Measurements from ENCODE around the gene IL17F. TPM values are rescaled to one million over a fixed set of nuclear protein-coding genes. Genes with fewer than 3 reads are reported as not detected.

The IL17F gene
- total and polyA plus RNA-seq, 7 experiments from 2014 or later: 0.48 TPM; not detected in 6

DNA sequence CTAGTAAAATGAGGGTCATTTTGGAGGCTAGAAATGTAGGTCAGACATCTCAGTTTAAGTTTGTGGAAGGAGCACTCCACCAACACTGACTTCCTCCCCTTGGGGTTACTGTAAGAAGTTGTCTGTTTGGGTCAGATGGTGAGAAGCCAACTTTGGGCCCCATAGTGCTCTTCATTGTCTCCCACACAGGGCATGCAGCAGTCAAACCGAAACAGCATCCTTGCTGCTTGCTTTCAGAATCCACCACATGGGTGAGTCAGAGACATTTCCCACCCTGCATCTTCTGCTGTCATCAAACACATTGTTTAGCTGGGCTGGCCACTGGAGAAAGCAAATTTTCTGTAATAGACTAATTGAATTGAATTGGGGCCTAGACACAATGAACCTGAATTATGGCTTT lies 16.8 kb downstream of the IL17F start:
- Mint-ChIP-seq H3K4me1 (peaks cover 0 to 42% (median 3%) of the 10 kb centered on the region in 7 donors), H3K27ac (peak overlapping the region in 1 of 9 donors; percentile 60), H3K27me3 (peaks cover 0 to 50% (median 3%) of the 10 kb centered on the region in 5 donors), H3K9me3 (no peaks in the 10 kb centered on the region), H3K36me3 (peaks cover 0 to 4% (median 0%) of the 10 kb centered on the region in 5 donors), H3K4me3 (peak overlapping the region in 1 of 10 donors; percentile 31)
- Histone ChIP-seq H3K27me3 (ENCODE audit: control insufficient read depth in 2 of 2, insufficient read depth in 2 of 2, low read length in 2 of 2) (peaks cover 0 to 4% of the 10 kb centered on the region in 2 donors), H3K4me3 (ENCODE audit: low read length) (no peak overlapping the region), H3K36me3 (ENCODE audit: control insufficient read depth in 2 of 3, insufficient read depth in 3 of 3, low read length in 3 of 3) (no peaks in the 10 kb centered on the region), H3K4me1 (ENCODE audit: control insufficient read depth in 2 of 2, insufficient read depth in 2 of 2, low read length in 2 of 2) (peaks cover 0 to 4% of the 10 kb centered on the region in 2 donors), H3K9me3 (ENCODE audit: control insufficient read depth in 2 of 3, low read length in 3 of 3) (no peaks in the 10 kb centered on the region), H3K27ac (ENCODE audit: low read depth, low read length) (no peak overlapping the region)
- intact Hi-C loops (cut with micrococcal nuclease): loop anchor here in 1 of 2 donors (2.0 to 5.0 kb wide), 2 partner anchors 65 to 165 kb away; no protein-coding TSS in a partner anchor
- DNase-seq (peak in 1 of 9 donors; percentile 68), ATAC-seq (no peak)
- POLR2A ChIA-PET: no interaction called here
- CTCF ChIA-PET: no interaction called here

DNA sequence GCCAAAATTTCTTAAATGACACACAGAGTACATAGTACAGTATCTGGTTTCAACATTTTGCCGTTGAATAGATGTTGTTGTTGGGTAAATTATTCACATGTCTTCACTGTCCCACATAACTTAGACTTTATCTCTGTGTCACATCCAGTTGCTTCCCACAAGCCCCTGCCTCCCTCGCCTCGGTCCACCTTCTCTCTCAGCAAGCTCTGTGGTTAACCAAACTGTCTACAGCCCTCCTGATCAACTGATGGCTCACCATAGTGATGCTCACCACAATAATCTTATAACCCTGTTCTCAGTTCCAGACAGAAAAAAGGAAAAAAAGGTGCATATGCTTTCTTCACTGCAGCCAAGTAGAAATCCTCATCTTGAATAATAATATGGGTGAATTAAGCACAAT lies 23.0 kb downstream of the IL17F start:
- no peak overlapping the region for H3K4me3 ChIP-seq (ENCODE audit: low read length)
- peaks cover 0 to 54% (median 3%) of the 10 kb centered on the region in 5 donors for H3K27me3 Mint-ChIP-seq
- no peaks in the 10 kb centered on the region for H3K27me3 ChIP-seq (ENCODE audit: control insufficient read depth in 2 of 2, insufficient read depth in 2 of 2, low read length in 2 of 2)
- peak overlapping the region in 1 of 10 donors; percentile 13 for H3K4me3 Mint-ChIP-seq
- no peaks in the 10 kb centered on the region for H3K36me3 Mint-ChIP-seq
- H3K4me1 ChIP-seq (ENCODE audit: control insufficient read depth in 2 of 2, insufficient read depth in 2 of 2, low read length in 2 of 2): no peaks in the 10 kb centered on the region
- ChIA-PET POLR2A (no interaction called here), CTCF (no interaction called here)
- H3K9me3 Mint-ChIP-seq: no peaks in the 10 kb centered on the region
- peaks cover 0 to 13% (median 6%) of the 10 kb centered on the region in 7 donors for H3K4me1 Mint-ChIP-seq
- H3K9me3 ChIP-seq (ENCODE audit: control insufficient read depth in 2 of 3, low read length in 3 of 3): no peaks in the 10 kb centered on the region
- intact Hi-C loops (cut with micrococcal nuclease): no loop called here
- H3K27ac Mint-ChIP-seq: no peak overlapping the region
- no peak overlapping the region for H3K27ac ChIP-seq (ENCODE audit: low read depth, low read length)
- no peaks in the 10 kb centered on the region for H3K36me3 ChIP-seq (ENCODE audit: control insufficient read depth in 2 of 3, insufficient read depth in 3 of 3, low read length in 3 of 3)
- ATAC-seq (peak; percentile 20), DNase-seq (peak in 1 of 9 donors; percentile 48)

DNA sequence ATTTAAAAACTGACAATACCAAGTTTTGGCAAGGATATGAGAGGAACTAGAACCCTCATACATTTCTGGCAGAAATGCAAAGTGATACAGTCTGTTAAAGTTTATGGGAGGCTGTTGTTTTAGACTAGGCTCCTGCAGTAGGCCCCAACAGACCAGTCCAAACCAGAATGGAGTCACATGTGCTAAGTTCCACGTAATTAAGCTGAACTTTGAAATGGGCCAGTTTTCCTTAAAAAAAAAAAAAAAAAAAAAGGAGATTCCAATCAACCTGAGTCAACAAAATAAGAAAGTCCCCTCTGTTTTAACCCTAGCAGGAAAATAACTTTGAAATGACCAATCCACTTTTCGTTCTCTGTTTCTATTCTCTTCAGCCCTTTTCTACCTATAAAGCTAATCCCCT lies 26.5 kb downstream of the IL17F start:
- H3K4me3 Mint-ChIP-seq: no peak overlapping the region
- H3K27me3 Mint-ChIP-seq: peaks cover 0 to 34% (median under 1%) of the 10 kb centered on the region in 5 donors
- Histone ChIP-seq H3K9me3 (ENCODE audit: control insufficient read depth in 2 of 3, low read length in 3 of 3) (no peaks in the 10 kb centered on the region), H3K36me3 (ENCODE audit: control insufficient read depth in 2 of 3, insufficient read depth in 3 of 3, low read length in 3 of 3) (no peaks in the 10 kb centered on the region), H3K4me3 (ENCODE audit: low read length) (no peak overlapping the region), H3K4me1 (ENCODE audit: control insufficient read depth in 2 of 2, insufficient read depth in 2 of 2, low read length in 2 of 2) (no peaks in the 10 kb centered on the region), H3K27me3 (ENCODE audit: control insufficient read depth in 2 of 2, insufficient read depth in 2 of 2, low read length in 2 of 2) (no peaks in the 10 kb centered on the region), H3K27ac (ENCODE audit: low read depth, low read length) (no peak overlapping the region)
- ChIA-PET POLR2A (no interaction called here), CTCF (interaction anchor here (0.7 kb wide), 1 partner anchor 42 kb away, joined by 6 read pairs; no protein-coding TSS in a partner anchor)
- DNase-seq: no peak
- peaks cover 2 to 13% (median 9%) of the 10 kb centered on the region in 7 donors for H3K4me1 Mint-ChIP-seq
- ATAC-seq: no peak
- H3K36me3 Mint-ChIP-seq: no peaks in the 10 kb centered on the region
- no peak overlapping the region for H3K27ac Mint-ChIP-seq
- H3K9me3 Mint-ChIP-seq: no peaks in the 10 kb centered on the region
- intact Hi-C loops (cut with micrococcal nuclease): no loop called here

DNA sequence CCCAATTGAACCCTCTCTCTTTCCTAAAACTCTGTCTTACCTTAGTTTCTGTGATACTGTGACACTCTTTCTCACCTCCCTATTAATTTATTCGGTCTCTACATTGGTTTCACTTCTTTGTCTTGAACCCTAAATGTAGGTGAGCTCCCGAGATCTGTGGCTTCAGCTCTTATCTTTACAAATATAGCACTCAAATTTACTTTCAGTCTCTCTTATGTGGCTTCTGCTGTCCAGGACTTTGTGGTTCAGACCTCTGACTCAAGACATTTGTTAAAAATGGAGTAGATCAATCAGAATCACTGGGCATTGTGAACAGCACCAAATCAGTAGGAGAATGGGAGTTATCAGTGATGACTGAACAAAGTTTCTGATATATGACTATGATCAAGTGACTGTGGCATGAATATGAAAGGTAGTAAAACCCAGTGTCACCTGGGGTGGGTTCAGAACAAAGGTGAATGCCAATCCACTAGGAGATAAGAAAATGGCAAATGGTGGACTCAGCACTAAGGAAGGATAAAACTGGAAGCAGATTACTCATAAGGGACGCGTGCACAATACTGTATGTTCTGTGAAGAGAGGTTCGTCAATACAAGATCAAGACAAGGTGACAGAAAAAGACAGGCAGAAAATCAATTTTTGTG lies 27.2 kb downstream of the IL17F start:
- Mint-ChIP-seq H3K27ac (no peak overlapping the region), H3K4me1 (peaks cover 5 to 18% (median 16%) of the 10 kb centered on the region in 7 donors), H3K27me3 (peaks cover 0 to 37% (median 6%) of the 10 kb centered on the region in 5 donors), H3K9me3 (no peaks in the 10 kb centered on the region), H3K4me3 (no peak overlapping the region), H3K36me3 (no peaks in the 10 kb centered on the region)
- H3K4me3 ChIP-seq (ENCODE audit: low read length): no peak overlapping the region
- POLR2A ChIA-PET: no interaction called here
- CTCF ChIA-PET: no interaction called here
- intact Hi-C loops (cut with micrococcal nuclease): no loop called here
- ATAC-seq (no peak), DNase-seq (no peak)
- no peaks in the 10 kb centered on the region for H3K9me3 ChIP-seq (ENCODE audit: control insufficient read depth in 2 of 3, low read length in 3 of 3)
- H3K27ac ChIP-seq (ENCODE audit: low read depth, low read length): no peak overlapping the region
- H3K27me3 ChIP-seq (ENCODE audit: control insufficient read depth in 2 of 2, insufficient read depth in 2 of 2, low read length in 2 of 2): no peaks in the 10 kb centered on the region
- no peaks in the 10 kb centered on the region for H3K4me1 ChIP-seq (ENCODE audit: control insufficient read depth in 2 of 2, insufficient read depth in 2 of 2, low read length in 2 of 2)
- H3K36me3 ChIP-seq (ENCODE audit: control insufficient read depth in 2 of 3, insufficient read depth in 3 of 3, low read length in 3 of 3): no peaks in the 10 kb centered on the region

DNA sequence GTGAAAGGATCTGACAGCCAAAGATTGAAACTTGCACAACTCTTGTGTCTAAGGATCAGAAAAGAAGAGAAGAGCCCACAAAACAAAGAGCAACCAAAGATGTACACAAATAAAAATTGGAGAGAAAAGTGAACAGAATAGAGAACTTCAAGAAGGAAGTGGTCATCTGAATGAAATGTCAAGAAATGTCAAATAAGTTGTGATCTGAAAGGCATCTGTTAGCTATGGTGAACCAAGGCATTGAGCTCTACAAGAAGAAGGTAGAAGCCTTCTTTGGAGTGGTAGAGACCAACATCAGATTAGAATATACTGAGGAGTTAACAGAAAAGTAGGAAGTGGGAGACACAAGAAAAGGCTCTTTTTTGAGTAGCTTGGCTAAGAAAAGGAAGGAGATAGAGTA lies 28.5 kb downstream of the IL17F start:
- intact Hi-C loops (cut with micrococcal nuclease): no loop called here
- no peaks in the 10 kb centered on the region for H3K36me3 Mint-ChIP-seq
- no peak for DNase-seq
- H3K27ac Mint-ChIP-seq: no peak overlapping the region
- peaks cover 1 to 11% (median 11%) of the 10 kb centered on the region in 7 donors for H3K4me1 Mint-ChIP-seq
- Histone ChIP-seq H3K4me3 (ENCODE audit: low read length) (no peak overlapping the region), H3K9me3 (ENCODE audit: control insufficient read depth in 2 of 3, low read length in 3 of 3) (no peaks in the 10 kb centered on the region), H3K4me1 (ENCODE audit: control insufficient read depth in 2 of 2, insufficient read depth in 2 of 2, low read length in 2 of 2) (no peaks in the 10 kb centered on the region), H3K27me3 (ENCODE audit: control insufficient read depth in 2 of 2, insufficient read depth in 2 of 2, low read length in 2 of 2) (no peaks in the 10 kb centered on the region), H3K27ac (ENCODE audit: low read depth, low read length) (no peak overlapping the region), H3K36me3 (ENCODE audit: control insufficient read depth in 2 of 3, insufficient read depth in 3 of 3, low read length in 3 of 3) (no peaks in the 10 kb centered on the region)
- CTCF ChIA-PET: no interaction called here
- ATAC-seq: no peak
- no peaks in the 10 kb centered on the region for H3K9me3 Mint-ChIP-seq
- H3K4me3 Mint-ChIP-seq: no peak overlapping the region
- POLR2A ChIA-PET: no interaction called here
- H3K27me3 Mint-ChIP-seq: peaks cover 0 to 37% (median 10%) of the 10 kb centered on the region in 5 donors

DNA sequence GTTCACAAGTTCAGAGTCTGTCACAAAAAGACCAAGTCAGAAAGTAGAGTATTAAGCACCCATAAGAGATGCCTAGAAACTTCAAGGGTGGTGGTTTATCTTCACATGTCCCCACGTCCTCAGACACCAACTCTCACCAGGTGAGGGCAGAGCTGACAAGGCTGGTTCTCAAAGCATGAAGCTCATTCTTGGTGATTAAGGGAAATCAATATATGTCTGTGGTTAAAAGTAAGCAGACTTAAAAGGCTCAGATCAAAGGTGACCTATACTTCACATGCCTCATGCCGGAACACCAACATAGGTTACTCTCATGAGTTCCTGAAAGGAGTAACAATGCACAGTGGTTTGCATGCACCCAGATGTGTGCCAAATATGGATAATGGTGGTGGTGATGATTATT lies 31.2 kb downstream of the IL17F start:
- no peaks in the 10 kb centered on the region for H3K36me3 ChIP-seq (ENCODE audit: control insufficient read depth in 2 of 3, insufficient read depth in 3 of 3, low read length in 3 of 3)
- Mint-ChIP-seq H3K9me3 (no peaks in the 10 kb centered on the region), H3K4me3 (no peak overlapping the region), H3K4me1 (peaks cover 1 to 11% (median 11%) of the 10 kb centered on the region in 7 donors), H3K36me3 (no peaks in the 10 kb centered on the region), H3K27me3 (peaks cover 0 to 35% (median 10%) of the 10 kb centered on the region in 5 donors), H3K27ac (no peak overlapping the region)
- POLR2A ChIA-PET: no interaction called here
- intact Hi-C loops (cut with micrococcal nuclease): loop anchor here in 1 of 2 donors (1.0 kb wide), 2 partner anchors 21 to 50 kb away; no protein-coding TSS in a partner anchor
- DNase-seq: peak in 5 of 9 donors; percentile 2 to 17 (median 9)
- H3K27me3 ChIP-seq (ENCODE audit: control insufficient read depth in 2 of 2, insufficient read depth in 2 of 2, low read length in 2 of 2): no peaks in the 10 kb centered on the region
- H3K4me3 ChIP-seq (ENCODE audit: low read length): no peak overlapping the region
- no peaks in the 10 kb centered on the region for H3K9me3 ChIP-seq (ENCODE audit: control insufficient read depth in 2 of 3, low read length in 3 of 3)
- no peak overlapping the region for H3K27ac ChIP-seq (ENCODE audit: low read depth, low read length)
- CTCF ChIA-PET: no interaction called here
- ATAC-seq: no peak
- no peaks in the 10 kb centered on the region for H3K4me1 ChIP-seq (ENCODE audit: control insufficient read depth in 2 of 2, insufficient read depth in 2 of 2, low read length in 2 of 2)

DNA sequence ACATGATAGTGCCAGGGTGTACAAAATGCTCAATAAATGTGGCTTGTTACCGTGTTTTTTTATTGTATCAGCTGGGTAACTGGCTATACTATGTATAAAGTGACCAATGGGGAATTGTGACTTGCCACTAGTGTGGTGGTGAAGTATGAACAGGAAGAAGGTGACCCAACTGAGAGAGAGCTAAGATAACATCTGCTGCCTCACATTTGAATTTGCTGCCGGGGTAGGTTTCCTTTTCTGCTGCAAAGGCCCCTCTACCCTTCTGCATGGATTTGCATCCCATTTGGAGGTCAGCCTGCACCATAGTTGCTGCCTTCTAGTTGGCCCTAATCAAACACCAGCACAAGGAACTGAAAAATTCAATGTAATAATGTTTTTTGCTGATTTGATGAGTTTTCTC lies 34.1 kb downstream of the IL17F start:
- intact Hi-C loops (cut with micrococcal nuclease): no loop called here
- DNase-seq (no peak), ATAC-seq (no peak)
- Histone ChIP-seq H3K4me1 (ENCODE audit: control insufficient read depth in 2 of 2, insufficient read depth in 2 of 2, low read length in 2 of 2) (no peaks in the 10 kb centered on the region), H3K27me3 (ENCODE audit: control insufficient read depth in 2 of 2, insufficient read depth in 2 of 2, low read length in 2 of 2) (no peaks in the 10 kb centered on the region), H3K4me3 (ENCODE audit: low read length) (no peak overlapping the region), H3K27ac (ENCODE audit: low read depth, low read length) (no peak overlapping the region), H3K9me3 (ENCODE audit: control insufficient read depth in 2 of 3, low read length in 3 of 3) (no peaks in the 10 kb centered on the region), H3K36me3 (ENCODE audit: control insufficient read depth in 2 of 3, insufficient read depth in 3 of 3, low read length in 3 of 3) (no peaks in the 10 kb centered on the region)
- ChIA-PET POLR2A (no interaction called here), CTCF (interaction anchor here (0.6 kb wide), 1 partner anchor 20 kb away, joined by 3 read pairs; no protein-coding TSS in a partner anchor)
- H3K36me3 Mint-ChIP-seq: no peaks in the 10 kb centered on the region
- H3K27me3 Mint-ChIP-seq: peaks cover 0 to 35% (median 13%) of the 10 kb centered on the region in 5 donors
- H3K4me3 Mint-ChIP-seq: no peak overlapping the region
- peaks cover 1 to 11% (median 11%) of the 10 kb centered on the region in 7 donors for H3K4me1 Mint-ChIP-seq
- H3K27ac Mint-ChIP-seq: no peak overlapping the region
- peaks cover 0 to 5% (median 0%) of the 10 kb centered on the region in 11 donors for H3K9me3 Mint-ChIP-seq
